Natural killer cell (primary cell): ENCODE results near the gene OR9Q1. TPM values are rescaled to one million over a fixed set of nuclear protein-coding genes. Genes with fewer than 3 reads are reported as not detected.

Experiments
- ATAC-seq, 3 donors: fragments of 150-1000 bp in 2 of 3; fragments of 200-7000 bp in 1 of 3; cut with Tn5 transposase; 1 replicate in 1 of 3; 2 replicates in 2 of 3; pipeline ENCODE4 v1.10.0; 2021; ENCODE audit warnings: mild to moderate bottlenecking in 2 of 3, moderate library complexity in 2 of 3
- DNase-seq, 2 donors: peaks; one replicate each; pipeline versions ENCODE4 v3.0.0 to v3.0.0-alpha.2; 2013 to 2021; ENCODE audit warnings: mixed read lengths in 1 of 2
- H3K27ac ChIP-seq: one replicate; pipeline ENCODE4 v1.5.1; 2013; ENCODE audit warnings: mild to moderate bottlenecking, low read length
- H3K27me3 ChIP-seq: one replicate; pipeline ENCODE4 v1.6.1; 2013; ENCODE audit warnings: low read length; ENCODE audit not compliant: control insufficient read depth, insufficient read depth
- H3K36me3 ChIP-seq: one replicate; pipeline ENCODE4 v1.6.1; 2013; ENCODE audit warnings: low read length; ENCODE audit not compliant: control insufficient read depth, insufficient read depth
- H3K4me1 ChIP-seq: one replicate; pipeline ENCODE4 v1.6.1; 2013; ENCODE audit warnings: low read length; ENCODE audit not compliant: control insufficient read depth, insufficient read depth
- H3K4me3 ChIP-seq: one replicate; pipeline ENCODE4 v1.5.1; 2013; ENCODE audit warnings: low read length
- H3K9me3 ChIP-seq: one replicate; pipeline ENCODE4 v1.6.1; 2013; ENCODE audit warnings: low read length; ENCODE audit not compliant: control insufficient read depth, insufficient read depth
- H3K27ac Mint-ChIP-seq, 2 donors: one replicate each; pipeline ENCODE4 v1.8.0; 2022; ENCODE audit warnings: mild to moderate bottlenecking in 2 of 2, mixed read lengths in 2 of 2, moderate library complexity in 1 of 2
- H3K27me3 Mint-ChIP-seq, 2 donors: one replicate each; pipeline ENCODE4 v1.8.0; 2022; ENCODE audit warnings: low read depth in 2 of 2, mixed read lengths in 2 of 2
- H3K36me3 Mint-ChIP-seq: one replicate; pipeline ENCODE4 v1.8.0; 2022; ENCODE audit warnings: mixed read lengths
- H3K4me1 Mint-ChIP-seq, 2 donors: one replicate each; pipeline ENCODE4 v1.8.0; 2022; ENCODE audit warnings: mixed read lengths in 2 of 2
- H3K4me3 Mint-ChIP-seq: one replicate; pipeline ENCODE4 v1.8.0; 2022; ENCODE audit warnings: mild to moderate bottlenecking, moderate library complexity, mixed read lengths
- H3K9me3 Mint-ChIP-seq, 2 donors: one replicate each; pipeline ENCODE4 v1.8.0; 2022; ENCODE audit warnings: mixed read lengths in 2 of 2
- WGBS: methylation state at CpG from one replicate; pipeline ENCODE4 v1.1.7; 2013; ENCODE audit warnings: missing lambda C conversion rate; ENCODE audit not compliant: insufficient coverage; 5-methylcytosine and 5-hydroxymethylcytosine counted together
- intact Hi-C: fragments of 100-400 bp; cut with micrococcal nuclease; formaldehyde crosslinking; loops from one replicate; pipeline ENCODE4 v1.14.2; 2022
- total RNA-seq, 4 donors: library from RNA; stranded (reverse); fragments of 120-200 nt in 1 of 4; gene quantifications; one replicate each; pipeline versions ENCODE4 v1.2.3 to v1.2.4, GENCODE V29; 2013 to 2022
- TF ChIP-seq, protein P1 (sequence below): fragments of 200-600 bp; IDR thresholded peaks from one replicate; pipeline ENCODE4 v1.8.0; 2022; ENCODE audit warnings: antibody characterized with exemption

OR9Q1 gene
- total RNA-seq, 3 donors from 2014 or later (not counting 1 experiment from before 2014, with no cell fraction given) = not detected

DNA sequence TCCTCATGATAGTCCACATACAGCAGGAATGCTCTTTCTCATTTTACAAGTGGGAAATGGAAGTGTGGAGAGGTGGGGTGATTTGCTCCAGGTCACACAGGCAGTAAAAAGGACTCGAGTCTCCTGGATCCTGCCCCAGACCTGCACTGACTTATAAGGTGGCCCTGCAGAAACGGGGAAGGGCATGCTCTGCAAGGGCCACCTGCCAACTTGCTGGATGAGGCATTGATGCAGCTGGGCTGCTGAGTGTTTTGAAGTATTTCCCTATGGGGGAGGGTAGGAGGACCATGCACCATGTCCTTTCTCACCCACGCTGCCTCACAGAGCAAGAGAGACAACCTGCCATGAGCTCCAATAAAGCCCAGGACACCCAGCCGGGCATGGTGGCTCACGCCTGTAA lies 44.0 kb downstream of the OR9Q1 start:
- TF ChIP-seq, protein P1, sequence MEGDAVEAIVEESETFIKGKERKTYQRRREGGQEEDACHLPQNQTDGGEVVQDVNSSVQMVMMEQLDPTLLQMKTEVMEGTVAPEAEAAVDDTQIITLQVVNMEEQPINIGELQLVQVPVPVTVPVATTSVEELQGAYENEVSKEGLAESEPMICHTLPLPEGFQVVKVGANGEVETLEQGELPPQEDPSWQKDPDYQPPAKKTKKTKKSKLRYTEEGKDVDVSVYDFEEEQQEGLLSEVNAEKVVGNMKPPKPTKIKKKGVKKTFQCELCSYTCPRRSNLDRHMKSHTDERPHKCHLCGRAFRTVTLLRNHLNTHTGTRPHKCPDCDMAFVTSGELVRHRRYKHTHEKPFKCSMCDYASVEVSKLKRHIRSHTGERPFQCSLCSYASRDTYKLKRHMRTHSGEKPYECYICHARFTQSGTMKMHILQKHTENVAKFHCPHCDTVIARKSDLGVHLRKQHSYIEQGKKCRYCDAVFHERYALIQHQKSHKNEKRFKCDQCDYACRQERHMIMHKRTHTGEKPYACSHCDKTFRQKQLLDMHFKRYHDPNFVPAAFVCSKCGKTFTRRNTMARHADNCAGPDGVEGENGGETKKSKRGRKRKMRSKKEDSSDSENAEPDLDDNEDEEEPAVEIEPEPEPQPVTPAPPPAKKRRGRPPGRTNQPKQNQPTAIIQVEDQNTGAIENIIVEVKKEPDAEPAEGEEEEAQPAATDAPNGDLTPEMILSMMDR = no peak
- H3K27ac ChIP-seq = no peak overlapping the region
- H3K9me3 ChIP-seq = no peaks in the 10 kb centered on the region
- H3K4me3 ChIP-seq = no peak overlapping the region
- DNase-seq = no peak
- no peaks in the 10 kb centered on the region for H3K27me3 ChIP-seq
- no peak for ATAC-seq
- intact Hi-C loops = no loop called here
- H3K4me1 ChIP-seq = no peaks in the 10 kb centered on the region
- Mint-ChIP-seq H3K4me3 (no peak overlapping the region), H3K36me3 (no peaks in the 10 kb centered on the region), H3K27ac (no peak overlapping the region), H3K27me3 (peaks cover 0 to 4% of the 10 kb centered on the region in 2 donors), H3K9me3 (no peaks in the 10 kb centered on the region), H3K4me1 (no peaks in the 10 kb centered on the region)
- H3K36me3 ChIP-seq = no peaks in the 10 kb centered on the region
- WGBS = 82% methylated on average over 5 of the region's 5 CpGs

DNA sequence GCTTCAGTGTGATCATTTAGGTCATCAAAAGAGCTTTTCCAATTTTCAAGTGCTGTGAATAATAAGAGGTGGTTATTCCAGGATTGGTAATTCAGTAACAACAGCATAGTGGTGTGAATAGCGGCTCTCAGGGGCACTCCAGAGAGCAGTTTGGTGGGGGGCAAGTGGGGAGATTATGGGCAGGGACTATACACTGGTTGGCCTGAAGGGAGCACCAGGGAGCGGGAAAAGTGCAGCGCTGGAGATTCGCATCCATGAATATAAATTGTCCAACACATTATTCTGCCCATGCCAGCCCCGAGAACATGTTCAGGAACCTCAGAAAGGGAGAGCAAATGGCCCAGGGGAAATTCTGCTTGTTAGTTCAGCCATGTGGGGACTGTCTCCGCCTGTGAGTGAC lies 45.0 kb downstream of the OR9Q1 start:
- H3K9me3 ChIP-seq = no peaks in the 10 kb centered on the region
- H3K27ac ChIP-seq = no peak overlapping the region
- Mint-ChIP-seq H3K4me1 (no peaks in the 10 kb centered on the region), H3K27me3 (peaks cover 0 to 4% of the 10 kb centered on the region in 2 donors), H3K9me3 (peaks cover 0 to under 1% of the 10 kb centered on the region in 2 donors), H3K27ac (no peak overlapping the region), H3K4me3 (no peak overlapping the region), H3K36me3 (no peaks in the 10 kb centered on the region)
- TF ChIP-seq, protein P1 = no peak
- H3K36me3 ChIP-seq = no peaks in the 10 kb centered on the region
- H3K4me3 ChIP-seq = no peak overlapping the region
- no peaks in the 10 kb centered on the region for H3K27me3 ChIP-seq
- DNase-seq = no peak
- no peak for ATAC-seq
- H3K4me1 ChIP-seq = no peaks in the 10 kb centered on the region
- WGBS = 73% methylated on average over 6 of the region's 6 CpGs
- intact Hi-C loops = no loop called here

DNA sequence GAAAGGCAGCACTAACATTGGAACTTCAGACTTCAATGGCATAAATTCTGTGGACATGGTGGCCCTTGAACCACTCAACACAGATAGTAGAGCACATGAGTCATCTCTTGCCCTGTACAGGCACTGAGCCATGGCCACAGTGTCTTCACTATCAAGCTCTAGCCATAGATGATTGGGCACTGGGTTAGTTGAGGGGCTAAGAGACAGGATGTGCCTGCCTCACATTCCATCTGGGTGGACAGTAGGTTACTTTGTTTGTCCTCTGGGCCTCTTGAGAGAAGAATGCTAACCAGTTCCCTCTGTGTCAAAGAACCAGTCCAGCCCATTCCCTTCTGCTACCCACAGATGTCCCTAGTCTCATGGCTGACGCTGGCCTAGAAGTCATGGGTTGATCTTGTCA lies 46.9 kb downstream of the OR9Q1 start:
- no peak overlapping the region for H3K27ac ChIP-seq
- ATAC-seq = no peak
- Mint-ChIP-seq H3K36me3 (no peaks in the 10 kb centered on the region), H3K27me3 (no peaks in the 10 kb centered on the region), H3K27ac (no peak overlapping the region), H3K9me3 (peaks cover 0 to 2% of the 10 kb centered on the region in 2 donors), H3K4me1 (no peaks in the 10 kb centered on the region), H3K4me3 (no peak overlapping the region)
- DNase-seq = no peak
- no peaks in the 10 kb centered on the region for H3K4me1 ChIP-seq
- no peak overlapping the region for H3K4me3 ChIP-seq
- no peaks in the 10 kb centered on the region for H3K27me3 ChIP-seq
- TF ChIP-seq, protein P1 = no peak
- no peaks in the 10 kb centered on the region for H3K9me3 ChIP-seq
- no peaks in the 10 kb centered on the region for H3K36me3 ChIP-seq
- intact Hi-C loops = no loop called here
- 78% methylated on average over 1 of the region's 1 CpG for WGBS

DNA sequence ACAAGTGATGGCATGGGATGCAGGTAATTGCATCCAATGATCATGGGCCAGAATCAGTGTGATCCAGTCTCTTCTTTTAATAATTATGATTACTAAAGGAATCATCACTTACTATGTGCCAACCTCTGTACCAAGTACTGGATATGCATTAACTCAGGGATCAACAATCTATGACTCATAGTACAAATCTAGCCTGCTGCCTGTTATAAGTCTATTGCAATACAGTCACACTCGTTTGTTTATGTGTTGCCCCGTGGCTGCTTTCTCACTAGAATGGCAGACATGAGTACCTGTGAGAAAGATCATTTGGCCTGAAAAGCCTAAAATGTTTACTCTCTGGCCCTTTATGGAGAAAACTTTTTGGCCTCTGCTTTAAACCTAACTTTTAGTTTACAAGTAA lies 52.1 kb downstream of the OR9Q1 start:
- ATAC-seq = no peak
- H3K27me3 ChIP-seq = no peaks in the 10 kb centered on the region
- no peaks in the 10 kb centered on the region for H3K36me3 Mint-ChIP-seq
- H3K27ac Mint-ChIP-seq = no peak overlapping the region
- H3K36me3 ChIP-seq = no peaks in the 10 kb centered on the region
- no peaks in the 10 kb centered on the region for H3K27me3 Mint-ChIP-seq
- DNase-seq = no peak
- intact Hi-C loops = no loop called here
- TF ChIP-seq, protein P1 = no peak
- WGBS = 41% methylated on average over 2 of the region's 2 CpGs
- no peaks in the 10 kb centered on the region for H3K4me1 ChIP-seq
- H3K4me1 Mint-ChIP-seq = no peaks in the 10 kb centered on the region
- no peak overlapping the region for H3K27ac ChIP-seq
- no peaks in the 10 kb centered on the region for H3K9me3 ChIP-seq
- H3K9me3 Mint-ChIP-seq = peaks cover 0 to 2% of the 10 kb centered on the region in 2 donors
- no peak overlapping the region for H3K4me3 Mint-ChIP-seq
- no peak overlapping the region for H3K4me3 ChIP-seq
